DMS53 treated with DMSO at 0.1 percent for 48 hours (cell line): Measurements from ENCODE around the gene AMER3.
"Not testable (repeated sequence)": the region's sequence is repeated elsewhere in the genome, so short reads cannot be mapped to it uniquely, and the experiment has no call there.

Experiments
- DNase-seq: peaks from one replicate; lab custom pipeline; 2025; ENCODE audit not compliant: unreplicated experiment; lab: John Stamatoyannopoulos, UW

AMER3 gene, protein sequence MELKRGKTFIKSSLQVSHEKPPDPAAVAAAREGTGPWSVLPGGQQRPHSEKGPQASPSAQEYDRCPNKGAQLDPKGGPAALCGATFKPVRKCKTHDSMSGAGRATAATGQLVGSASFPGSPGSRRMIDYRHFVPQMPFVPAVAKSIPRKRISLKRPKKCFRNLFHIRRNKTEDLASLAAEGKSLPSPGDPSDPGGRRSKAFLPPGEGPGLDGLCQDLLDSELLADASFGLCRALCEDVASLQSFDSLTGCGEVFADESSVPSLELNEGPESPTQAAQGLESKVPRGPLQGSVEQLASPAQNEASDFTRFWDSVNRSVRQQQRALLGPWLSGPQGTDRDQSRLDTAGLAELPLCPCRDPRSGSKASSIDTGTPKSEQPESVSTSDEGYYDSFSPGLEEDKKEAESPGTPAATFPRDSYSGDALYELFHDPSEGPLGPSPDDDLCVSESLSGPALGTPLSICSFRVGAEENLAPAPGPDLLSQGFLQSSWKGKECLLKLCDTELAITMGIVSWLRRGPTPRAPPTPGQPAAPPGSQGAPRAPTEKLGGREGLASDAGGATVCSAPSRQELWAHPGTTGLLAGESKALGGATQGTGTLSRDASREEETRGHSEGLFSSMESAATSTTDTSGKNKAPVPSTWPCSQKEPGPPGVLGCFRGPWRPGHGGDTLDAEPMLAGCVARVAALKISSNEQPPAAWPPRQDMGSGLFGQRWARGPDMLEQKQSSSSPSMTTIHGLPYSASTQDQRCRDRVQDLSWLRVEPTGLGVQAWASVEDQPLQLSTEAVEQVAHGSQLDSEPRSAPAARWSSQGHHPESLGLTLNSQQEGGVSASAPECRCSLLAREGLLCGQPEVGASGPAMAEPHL

DNA sequence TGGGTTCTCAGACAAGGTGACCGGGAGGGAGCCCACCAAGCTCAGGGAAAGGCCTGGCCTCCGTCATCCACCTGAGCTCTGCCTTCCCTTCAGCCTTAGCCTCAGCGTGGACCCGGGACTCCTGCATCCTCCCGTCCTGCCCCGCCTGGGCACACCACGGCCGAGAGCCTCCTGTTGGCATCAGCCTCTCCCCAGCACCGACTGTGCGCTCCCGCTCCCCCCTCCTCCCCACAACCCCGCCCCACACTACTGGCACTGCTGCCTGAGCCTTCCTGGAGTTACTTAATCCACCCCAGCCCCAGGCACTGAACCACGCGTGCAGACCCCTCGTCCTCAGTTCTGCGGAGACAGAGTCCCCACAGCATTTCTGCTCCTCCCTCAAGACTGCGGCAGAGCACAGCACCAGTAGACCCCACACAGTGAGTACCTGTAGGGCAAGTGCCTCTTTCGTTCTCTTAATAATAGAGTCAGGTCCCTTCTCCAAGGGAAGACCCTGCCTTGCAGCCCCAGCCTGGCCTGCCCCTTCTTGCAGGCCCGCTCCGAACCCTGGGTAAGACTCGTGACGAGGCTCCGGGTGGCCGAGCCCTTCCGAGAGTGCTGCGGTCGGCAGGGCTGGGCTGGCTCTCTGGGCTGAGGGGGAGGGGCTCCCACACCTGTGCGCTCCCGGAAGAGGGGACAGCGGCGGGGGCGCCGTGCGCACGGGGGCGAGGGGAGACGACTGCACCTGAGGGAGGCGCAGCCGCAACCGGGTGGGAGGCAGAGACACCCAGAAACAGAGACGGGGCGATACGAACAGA, at the start of gene AMER3:
Gene AMER3 (plus strand): TSS at position 285 of the 797 bp plus-strand sequence. CDS start 6,533 bp downstream, outside the sequence.
- DNase-seq, result no peak

DNA sequence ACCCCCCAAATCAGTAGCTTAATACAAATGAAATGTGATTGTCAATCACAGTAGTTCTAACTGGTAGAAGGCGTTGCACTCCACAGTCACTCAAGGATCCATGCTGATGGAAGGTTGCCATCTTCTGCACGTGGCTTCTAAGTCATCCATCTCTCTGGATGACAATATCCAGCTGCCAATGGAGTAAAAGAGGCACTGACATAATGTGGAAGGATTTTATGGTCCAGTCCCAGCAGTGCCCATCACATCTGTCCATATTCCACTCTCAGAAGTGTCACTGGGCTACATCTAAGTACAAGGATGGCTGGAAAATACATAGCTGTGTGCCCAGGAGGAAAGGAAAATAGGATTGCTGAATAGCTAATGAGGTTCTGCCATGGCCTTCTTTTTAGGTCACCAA, 40.5 kb upstream of the AMER3 start:
- not testable (repeated sequence) for DNase-seq

GRCh38 chr2:130720036-130720435, 35.3 kb upstream of the AMER3 start:
- no peak for DNase-seq

GRCh38 chr2:130720528-130720927, 34.8 kb upstream of the AMER3 start:
- no peak for DNase-seq

- no peak for DNase-seq
Measured at GRCh38 chr2:130724455-130724854, 30.9 kb upstream of the AMER3 start.

- no peak for DNase-seq
Measured at GRCh38 chr2:130726614-130727180, 28.6 kb upstream of the AMER3 start.

- peak; percentile 7 for DNase-seq
Measured at GRCh38 chr2:130727286-130727924, 27.9 kb upstream of the AMER3 start.

DNA sequence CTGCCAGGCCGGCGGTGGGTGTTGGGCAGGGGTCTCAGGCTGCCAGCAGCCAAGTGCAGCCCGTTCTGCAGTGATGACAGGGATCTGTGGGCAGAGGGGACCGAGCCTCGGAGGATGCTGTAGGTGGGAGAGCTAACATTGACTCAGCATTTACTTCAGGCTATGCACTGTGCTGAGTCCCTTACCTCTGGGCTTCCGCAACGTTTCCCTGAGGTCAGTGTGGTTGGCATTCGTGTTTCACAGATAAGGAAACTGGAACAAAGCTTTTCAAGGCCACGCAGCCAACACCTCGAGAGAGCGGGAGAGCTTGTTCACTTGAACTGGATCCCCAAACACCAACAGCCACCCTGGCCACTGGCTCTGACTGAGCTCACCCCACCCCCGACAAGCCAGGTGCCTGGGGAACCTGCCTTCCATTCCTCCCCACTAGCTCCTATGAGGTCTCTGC, 27.3 kb upstream of the AMER3 start:
- peak; percentile 7 for DNase-seq

GRCh38 chr2:130728549-130729316, 26.6 kb upstream of the AMER3 start, which contains the start of gene GPR148:
TSS of gene GPR148 (plus strand) at chr2:130729070. CDS start at chr2:130729152, 82 bp downstream.
- DNase-seq, result peak; percentile 10

- no peak for DNase-seq
Measured at GRCh38 chr2:130729322-130730299, 25.7 kb upstream of the AMER3 start.

- not testable (repeated sequence) for DNase-seq
Measured at GRCh38 chr2:130732257-130732656, 23.1 kb upstream of the AMER3 start.

GRCh38 chr2:130735200-130735599, 20.1 kb upstream of the AMER3 start:
- no peak for DNase-seq

GRCh38 chr2:130736487-130736886, 18.9 kb upstream of the AMER3 start:
- no peak for DNase-seq

DNA sequence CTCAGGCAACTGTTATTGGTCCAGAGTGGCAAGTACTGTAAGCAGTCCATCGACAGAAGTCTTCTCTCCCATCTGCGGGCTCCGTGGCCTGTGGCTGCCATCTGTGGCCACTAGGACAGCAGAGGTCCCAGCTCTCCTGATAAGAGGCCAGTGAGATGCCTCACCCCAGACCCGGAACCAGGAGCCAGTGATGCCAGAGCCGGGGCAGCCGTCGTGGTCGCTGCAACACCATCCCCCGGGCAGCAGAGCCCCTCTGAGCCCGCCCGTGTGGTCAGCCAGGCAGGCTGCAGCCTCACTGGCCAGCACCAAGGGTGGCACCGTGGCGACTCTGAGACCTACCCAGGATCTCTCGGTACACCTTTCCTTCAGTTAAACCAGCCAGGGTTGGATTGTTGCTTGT, 17.7 kb upstream of the AMER3 start:
- no peak for DNase-seq

GRCh38 chr2:130740671-130741070, 14.7 kb upstream of the AMER3 start:
- DNase-seq, result no peak

DNA sequence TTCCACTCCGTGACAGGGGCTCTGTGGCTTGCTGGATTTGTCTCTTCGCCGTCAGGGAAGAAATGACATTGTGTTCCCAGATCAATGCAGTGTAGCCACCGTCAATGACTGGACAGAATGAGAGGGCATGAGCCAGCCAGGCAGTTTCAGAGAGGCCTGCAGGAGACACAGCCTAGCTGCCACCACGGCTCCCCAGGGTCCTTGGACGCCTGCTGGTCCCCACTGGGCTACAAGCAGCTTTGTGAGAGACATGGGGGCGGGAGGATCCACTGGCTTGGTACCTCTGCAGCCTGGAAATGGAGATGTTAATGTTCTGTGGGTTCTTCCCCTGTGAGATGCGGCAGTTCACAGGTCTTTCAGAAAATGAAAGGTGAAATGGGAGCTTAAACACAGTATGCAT, 12.1 kb upstream of the AMER3 start:
- DNase-seq, result no peak

DNA sequence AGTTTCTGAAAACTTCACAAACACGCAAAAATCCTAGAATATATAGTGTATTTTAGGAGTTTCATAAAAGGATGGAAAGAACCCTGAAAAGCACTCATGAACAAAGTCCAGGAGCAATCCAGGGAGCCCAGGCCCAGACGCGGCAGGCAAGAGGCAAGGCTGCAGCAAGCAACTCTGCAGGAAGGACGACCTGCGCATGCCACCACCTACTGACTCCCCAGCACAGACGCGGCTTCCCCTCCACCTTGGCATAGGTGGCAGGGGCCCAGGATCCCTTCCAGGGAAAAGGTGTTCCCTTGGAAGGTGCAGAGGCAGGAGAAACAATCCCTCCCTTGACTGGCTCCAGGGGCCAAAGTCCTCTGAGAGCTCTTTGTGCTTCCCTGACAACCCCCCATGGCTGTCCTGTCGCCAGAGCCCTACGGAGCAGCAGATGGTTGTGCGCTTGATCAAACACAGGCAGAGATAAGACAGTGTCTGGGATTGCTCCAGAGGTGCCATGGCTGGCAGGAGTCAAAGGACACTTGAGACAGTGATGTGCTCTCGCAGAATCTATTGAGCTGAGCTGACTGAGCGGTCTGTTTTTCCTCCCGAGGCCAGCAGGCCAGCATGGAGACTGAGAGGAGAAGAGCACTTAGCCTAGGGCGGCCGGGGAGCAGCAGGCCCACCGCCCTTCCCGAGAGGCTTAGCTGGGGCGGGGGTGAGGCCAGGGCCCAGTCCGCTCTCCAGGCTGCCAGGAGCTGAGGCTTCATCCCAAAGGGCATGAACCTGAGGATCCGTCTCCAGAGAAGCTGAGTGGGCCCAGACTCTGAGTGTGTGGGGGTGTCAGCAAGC, 10.8 kb upstream of the AMER3 start:
- DNase-seq, result peak; percentile 28
